AML-193 (cell line): ENCODE measurements around the gene MTA3.

Experiments
- DNase-seq, 2 experiments: peaks; one replicate each; lab custom pipeline; 2025; lab: John Stamatoyannopoulos, UW

MTA3 gene

DNA sequence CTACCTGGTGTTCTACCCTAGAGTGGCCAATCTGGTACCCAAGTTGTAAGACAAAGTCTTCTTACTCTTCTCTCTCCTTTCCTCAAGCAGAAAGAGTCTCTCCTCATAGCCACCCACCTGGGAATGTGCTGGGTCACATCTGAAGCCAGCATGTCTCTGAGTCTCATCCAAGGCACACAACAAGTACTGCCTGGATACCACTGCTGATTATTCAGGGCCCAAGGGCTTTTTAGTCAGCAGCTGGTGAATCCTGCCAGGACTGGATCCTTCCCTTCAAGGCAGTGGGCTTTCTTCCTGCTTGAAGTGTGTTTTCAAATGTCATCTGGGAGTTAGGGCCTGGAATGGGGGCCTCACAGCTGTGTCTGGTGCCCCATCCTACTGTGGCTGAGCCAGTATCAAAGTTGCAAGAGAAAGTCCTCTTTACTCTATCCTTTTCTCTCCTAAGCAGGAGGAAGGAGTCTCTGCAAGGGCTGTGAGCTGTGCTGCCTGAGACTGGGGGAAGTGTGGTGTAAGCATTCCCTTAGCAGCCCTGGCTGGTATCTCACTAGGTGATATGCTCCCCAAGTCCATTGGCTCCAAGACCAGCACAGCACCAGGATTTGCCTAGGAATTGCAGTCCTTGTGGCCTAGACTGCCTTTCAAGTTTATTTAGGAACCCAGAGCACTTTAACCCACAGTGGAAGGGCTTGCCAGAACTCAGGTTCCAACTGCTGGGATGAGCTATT lies 168.3 kb downstream of the MTA3 start:
- DNase-seq = no peak

DNA sequence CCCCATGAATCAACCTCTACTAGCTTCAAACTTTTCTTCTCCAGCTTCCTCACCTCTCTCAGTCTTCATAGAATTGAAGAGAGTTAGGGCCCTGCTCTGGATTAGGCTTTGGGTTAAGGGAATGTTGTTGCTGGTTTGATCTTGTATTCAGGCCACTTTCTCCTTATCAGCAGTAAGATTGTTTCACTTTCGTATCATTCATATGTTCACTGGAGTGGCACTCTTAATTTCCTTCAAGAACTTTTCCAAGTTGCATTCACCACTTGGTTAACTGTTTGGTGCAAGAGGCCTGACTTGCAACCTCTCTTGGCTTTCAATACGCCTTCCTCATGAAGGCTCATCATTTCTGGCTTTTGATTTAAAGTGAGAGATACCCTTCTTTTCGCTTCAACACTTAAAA lies 172.7 kb downstream of the MTA3 start:
- DNase-seq = no peak

DNA sequence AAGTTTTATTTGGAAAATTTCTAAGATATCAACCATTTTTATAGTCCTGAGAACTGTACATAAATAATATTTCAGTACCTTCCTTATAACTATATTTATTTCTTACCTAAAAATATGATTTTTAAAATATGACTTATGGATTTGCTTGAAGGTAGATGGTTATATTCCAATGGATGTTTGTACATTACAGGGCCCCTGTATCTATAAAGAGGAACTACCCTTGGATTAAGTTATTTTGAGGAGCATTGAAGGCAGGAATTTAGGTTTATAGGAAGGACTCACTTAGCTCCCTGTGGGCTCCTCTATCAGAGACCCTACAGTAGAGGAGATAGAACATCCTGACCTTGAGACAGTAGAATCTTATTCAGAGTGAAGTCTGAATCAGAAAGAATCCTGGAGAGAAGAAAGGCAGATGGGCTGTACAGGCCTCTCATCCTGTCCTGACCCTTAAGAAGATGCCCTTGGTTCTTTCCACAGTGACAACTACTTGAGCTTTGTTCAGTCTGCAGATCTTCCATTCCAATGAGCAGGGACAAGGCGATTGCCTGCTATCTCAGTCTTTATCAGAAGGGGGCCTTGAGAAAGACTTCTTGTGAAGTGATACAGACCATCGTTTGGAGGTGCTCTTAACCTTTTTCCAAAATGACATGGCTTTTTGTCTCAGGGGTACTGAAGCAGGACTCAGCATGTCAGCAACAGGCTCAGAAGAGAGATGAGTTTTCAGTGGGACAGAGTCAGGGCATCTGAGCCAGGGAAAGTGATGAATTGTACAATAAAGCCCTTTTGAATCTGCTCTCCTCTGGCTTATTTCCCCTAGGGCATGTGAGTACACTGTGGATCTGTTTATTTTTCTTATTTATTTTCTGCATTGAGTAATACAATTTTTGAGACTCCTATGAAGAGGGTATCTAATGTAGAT lies 174.6 kb downstream of the MTA3 start:
- DNase-seq = no peak

DNA sequence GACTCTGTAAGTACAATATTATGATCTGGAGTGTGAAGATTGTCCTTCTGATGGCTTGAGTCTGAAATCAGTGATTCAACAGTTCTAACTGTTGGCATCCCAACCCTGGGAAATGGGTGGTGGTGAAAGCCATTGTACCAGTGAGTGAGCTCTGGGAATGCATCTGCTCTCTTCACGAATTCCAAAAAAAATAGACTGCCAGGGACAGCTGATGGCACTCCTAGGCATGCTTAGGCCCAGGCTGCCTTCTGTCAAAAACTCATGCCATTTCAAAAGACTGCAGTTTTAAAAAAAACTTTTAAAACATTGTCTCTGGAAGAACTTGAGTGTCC lies 175.2 kb downstream of the MTA3 start:
- no peak for DNase-seq

DNA sequence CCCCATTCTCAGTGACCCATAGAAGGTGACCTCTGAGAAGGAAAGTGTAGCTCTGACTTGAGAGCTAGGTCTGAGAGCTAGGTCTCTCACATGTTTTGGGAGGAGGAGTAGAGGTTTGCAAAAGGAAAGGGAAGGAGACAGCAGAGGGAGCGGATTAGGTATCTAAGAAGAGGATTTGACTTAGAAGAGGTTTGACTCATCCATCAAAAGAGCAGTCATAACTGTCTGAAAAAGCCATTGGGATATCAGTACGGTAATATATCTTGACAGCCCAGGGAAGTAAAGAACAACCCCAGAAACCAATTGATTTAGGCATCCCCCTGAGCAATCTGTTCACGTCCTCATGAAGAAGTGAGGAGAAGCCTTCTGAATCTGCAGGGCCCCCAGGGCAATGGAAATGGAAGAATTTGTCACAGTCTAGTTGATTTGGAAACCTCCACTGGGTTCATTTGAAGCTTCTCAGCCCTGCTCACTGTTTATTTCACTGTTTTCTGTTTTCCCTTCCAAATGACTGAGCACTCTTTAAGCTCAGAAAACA lies 176.2 kb downstream of the MTA3 start:
- no peak for DNase-seq

DNA sequence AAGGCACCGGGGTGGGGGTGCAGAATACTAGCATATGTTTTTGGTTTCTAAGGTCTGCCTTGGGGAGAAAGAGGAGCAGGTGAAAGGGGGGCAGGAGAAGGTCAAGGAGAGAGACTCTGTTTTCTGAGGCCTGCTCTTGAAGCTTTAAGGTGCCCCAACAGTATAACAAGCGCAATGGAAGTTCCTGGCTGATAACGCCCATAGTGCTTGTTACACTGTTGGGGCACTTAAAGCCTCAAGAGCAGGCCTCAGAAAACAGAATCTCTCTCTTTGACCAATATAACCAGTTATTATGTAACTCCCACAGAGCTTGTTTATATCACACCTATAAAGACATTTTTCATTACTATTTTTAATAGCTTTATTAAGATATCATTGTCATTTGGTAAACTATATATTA lies 179.0 kb downstream of the MTA3 start:
- no peak for DNase-seq

DNA sequence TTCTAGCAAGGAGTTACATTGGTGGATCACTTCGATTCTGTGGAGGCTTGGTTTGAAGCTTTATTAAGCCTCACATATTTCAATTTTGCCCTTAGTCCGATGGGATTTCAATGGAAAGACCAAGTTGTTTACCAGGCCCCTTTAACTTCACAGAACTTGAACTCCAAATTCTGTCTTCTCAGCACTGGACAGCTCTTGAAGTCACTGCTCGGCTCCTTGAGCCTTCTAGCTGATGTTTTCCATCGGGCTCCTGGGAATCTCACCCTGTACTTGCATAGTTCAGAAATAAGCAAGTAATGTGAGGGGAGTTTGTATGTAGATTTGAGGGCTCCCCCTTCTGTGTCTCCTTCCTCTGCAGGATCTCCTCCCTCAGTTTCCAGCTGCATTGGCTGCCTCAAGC lies 180.4 kb downstream of the MTA3 start:
- no peak for DNase-seq

DNA sequence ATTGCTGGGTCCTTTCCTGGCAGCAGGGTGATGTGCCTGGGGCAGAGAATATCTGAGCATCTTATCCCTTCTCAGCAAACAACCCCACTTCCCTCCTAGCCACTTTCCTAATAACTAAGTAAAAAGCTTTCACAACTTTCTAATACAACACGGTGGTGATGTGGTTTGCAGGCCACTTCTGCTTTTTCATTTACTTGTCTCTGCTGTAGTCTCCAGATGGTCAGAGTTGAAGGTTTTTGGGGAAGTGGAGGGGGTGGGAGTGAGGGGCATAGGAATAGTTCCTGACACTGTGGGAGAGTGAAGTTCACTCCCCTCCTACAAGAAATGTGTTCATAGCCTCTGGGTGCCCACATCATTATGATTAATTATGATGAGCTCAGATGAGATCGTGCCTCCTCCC lies 183.9 kb downstream of the MTA3 start:
- DNase-seq = peak; percentile 98

DNA sequence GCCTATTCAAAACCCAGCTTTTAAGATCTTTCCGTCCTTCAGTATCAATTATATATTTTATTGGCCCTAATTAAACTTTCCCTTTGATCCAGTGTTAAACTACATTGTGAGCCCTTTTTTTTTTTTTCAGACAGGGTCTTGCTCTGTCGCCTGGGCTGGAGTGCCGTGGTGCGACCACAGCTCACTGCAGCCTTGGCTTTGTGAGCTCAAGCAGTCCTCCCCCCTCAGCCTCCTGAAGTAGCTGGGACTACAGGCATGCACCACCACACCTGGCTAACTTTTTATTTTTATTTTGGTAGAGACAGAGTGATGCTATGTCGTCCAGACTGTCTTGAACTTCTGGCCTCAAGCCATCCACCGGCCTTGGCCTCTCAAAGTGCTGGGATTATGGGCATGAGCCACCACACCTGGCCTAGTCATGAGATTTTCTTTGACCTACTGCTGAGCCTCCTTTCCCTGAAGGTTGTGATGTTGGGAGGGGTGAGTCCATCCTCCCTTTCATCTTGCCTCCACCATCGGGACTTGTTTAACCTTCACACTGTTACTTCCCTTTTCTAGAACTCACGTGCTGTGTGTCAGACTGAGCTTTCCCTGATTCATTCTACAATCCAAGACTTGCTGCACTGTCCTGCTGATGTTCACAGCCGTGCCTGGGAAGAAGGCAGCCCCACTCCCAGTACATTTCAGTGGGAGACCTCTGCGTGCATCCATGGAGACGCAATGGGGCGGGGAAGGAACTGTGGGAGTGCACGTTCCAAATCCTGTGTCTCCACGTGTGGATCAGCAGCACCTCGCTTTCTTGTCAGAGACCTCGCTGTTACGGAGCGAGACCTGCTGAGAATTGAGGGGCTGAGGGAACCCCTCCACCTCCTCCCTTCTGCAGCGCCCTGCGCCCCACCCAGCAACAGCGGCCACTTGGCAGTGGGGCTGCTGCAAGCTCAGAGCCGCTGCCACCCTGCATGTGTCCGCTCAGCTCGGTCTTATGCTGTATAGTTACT lies 184.7 kb downstream of the MTA3 start:
- DNase-seq = peak; percentile 51 to 62

DNA sequence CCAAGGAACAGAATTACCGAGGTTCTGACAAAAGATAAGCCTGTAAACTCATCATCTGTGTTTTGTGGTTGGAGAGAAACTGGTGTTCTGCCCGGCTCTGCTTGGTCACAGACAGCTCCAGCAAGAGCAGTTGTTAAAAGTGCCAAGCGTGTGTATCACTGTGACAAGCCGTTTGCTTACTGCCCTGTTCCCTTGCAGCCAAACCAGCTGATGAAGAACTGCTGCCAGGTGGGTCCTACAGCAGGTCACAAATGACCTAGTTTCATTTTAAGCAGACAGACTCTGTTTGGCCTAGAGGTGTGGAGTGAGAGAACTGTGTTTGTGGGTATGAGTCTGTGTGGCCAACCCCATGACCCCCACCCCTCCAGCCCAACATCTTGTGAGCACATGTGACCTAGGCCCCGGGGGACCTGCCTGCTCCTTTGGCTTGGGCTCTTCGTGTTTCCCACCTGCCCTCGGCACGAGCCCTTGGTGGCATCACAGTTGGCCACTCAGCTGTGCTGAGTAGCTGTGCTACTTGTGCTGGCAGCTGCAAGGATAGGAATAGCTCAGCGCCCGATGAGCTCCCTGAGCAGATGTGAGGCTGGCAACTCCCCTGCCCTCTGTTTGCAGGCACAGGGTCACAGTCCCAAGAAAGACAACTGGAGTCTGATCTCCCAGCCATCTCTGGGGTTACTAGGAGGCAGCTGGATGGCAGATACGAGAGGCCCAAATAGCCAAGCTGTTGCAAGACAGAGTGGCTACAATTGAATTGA lies 185.8 kb downstream of the MTA3 start:
- no peak for DNase-seq

DNA sequence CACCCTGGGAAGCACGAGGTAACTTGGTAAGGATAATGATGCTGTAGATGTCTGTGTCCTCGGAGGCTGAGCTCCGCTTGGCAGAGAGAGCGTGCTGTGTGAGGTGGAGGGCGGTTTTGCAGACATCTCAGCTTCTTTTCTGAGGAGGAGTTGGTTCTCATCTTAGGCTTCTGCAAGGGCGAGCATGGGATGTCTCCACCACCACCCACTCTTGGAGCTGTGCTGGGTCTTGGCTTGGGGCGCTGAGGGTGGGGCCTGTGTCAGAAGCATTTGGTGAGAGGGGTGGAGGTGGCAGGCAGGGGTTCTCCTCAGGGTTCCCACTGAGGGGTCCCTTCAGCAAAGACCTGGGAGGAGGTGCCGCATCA lies 186.3 kb downstream of the MTA3 start:
- DNase-seq = no peak

DNA sequence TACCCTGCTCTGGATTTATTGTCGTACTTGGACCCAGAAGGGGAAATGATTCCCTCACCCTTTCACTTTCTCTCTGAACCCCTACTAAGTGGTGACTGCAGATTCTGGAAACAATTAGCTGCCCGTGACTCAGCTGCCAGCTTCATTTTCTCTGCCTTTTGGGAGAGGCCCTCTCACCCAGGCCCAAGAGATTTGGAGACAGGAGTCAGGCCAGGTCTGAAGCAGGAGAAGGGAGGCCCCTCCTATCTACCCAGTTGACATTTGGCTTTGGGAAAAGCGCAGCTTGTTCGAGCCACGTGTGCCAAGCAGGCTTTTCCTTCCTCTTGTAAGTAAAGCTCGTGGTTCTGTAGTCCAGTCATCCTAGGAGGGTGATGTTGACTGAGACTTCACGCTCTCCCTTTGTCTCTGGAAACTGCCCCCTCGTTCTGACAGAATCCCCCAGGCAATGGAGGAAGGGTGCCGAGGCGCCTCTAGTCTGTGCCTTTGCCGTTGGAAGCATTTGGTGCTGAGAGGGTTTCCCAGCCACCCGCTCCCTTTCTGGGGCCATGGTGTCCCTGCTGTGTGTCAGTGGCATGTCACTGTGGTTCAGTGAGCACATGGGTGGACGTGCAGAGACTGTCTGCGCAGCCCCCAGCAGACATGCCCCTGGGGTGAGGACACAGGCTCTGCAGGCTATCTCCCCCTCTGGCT lies 186.9 kb downstream of the MTA3 start:
- DNase-seq = no peak

DNA sequence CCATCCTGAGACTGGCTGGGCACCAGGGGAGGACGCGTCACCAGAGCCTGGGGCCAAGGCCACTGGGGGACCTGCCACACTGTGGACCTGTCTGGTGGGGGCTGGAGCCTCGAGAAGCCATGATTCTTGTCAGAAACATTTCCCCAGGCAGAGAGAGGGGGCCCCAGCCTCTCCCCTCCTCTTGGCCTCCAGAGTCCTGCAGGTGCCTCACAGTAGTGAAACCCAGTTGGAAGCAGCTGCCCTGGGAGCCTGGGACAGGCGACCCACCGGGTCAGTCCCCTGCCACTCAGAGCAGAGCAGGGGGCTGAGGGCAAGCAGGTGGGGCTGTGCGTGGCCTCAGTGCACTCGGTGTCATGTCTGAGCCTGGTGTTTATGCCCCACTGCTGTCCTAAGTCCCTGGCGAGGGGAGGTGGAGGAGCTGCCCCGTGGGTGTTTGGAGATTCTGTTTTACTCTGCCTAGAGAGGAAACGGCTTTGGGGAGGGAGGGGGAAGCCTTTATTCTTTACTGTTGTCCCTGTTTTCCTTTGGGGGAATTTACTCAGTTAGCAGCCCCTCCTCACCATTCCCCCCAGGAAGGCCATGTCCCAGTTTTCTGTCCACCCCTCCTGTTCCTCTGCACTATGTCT lies 187.8 kb downstream of the MTA3 start:
- DNase-seq = no peak

DNA sequence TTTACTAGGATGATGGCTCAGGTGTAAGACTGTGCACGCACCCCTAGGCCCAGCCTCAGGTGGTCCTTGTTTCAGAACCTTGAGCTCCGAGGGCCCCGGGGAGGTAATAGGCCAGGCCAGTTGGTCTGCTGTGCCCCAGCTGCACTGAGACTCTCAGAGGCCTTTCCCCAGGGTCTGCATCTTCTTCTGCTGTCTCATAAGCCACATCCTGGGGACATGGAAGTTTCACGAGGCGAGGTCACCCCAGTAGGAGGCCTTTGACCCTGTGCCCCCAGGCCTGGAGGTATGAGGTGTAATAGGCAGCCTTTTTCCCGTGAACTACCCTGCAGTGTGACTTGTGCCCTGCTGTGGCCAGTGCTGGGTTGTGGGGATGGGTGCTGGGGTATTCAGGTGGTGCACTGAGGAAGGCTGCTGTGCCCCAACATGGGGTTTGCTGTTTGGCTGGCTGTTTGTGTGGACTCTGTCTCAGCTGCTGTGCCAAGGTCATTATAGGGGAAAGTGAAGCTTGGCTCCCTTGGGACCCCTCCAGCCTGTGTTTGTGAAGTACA lies 188.6 kb downstream of the MTA3 start:
- DNase-seq = no peak

DNA sequence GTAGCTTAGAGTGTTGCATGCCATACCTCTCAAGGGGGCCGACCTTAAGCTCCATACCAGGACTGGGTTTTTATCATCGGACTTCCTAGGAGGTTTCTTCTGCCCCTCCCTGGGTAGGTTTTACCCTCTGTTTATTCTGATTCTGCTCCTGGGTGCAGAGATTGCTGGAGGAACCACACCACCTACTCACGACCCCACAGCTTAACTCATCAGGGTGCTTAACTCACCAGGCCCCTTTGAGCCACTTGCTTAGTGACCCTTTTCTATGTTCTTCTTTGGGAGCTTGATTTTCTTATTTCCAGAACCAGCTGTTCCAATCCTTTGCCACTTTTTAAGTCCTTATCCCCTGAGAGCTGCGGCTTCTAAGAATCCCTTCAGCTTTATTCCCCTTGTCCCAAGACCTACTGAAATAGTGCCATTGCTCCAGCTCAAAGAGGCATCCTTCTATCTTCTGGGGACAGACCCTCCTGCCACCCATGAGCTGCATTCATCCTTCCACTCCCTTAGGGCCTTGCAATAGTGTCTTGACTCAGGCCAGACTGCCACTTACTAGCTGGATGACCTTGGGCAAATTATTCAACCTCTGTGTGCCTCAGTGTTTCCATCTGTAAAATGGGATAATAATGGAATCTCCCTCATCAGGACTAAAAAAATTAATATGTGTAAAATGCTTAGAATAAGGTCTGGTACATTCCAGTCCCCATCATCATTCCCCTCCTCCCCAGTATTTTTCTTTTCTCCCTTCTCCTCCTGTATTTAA lies 189.7 kb downstream of the MTA3 start:
- DNase-seq = no peak

DNA sequence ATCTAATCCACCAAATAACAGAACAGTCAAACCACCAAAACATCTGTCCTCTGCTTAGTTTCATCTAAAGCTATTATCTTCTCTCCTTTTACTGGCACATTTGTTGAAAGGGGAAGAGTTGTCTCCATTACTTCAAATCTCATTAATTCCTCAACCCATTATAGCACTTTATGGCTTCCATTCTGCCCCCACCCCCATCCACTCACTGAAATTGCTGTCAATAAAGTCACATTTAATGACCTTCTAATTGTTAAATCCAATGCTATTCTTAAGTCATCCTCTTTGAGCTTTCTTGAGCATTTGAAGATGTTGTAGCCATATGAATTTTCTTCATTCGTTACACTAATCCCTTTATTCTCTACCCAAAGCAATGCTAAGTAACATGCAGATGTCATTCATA lies 190.3 kb downstream of the MTA3 start:
- DNase-seq = no peak

DNA sequence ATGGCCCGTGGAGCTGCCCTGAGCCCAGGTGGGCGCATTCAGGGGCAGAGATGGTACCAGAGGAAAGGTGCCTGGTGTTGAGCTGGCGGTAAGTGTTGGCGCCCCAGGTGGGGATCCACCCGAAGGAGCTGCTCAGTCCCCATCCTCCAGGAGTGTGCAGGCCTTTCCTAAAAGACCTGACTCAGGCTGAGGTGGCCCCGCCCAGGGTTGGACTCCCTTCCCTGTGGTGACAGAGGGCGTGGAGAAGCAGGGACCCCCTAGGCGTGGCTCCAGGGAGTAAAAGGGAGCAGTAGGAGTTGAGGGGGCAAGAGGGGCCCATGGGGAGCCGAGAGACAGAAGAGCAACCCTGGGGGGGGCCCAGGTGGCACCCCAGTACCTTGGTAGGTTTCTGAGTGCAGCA lies 193.1 kb downstream of the MTA3 start:
- DNase-seq = no peak

DNA sequence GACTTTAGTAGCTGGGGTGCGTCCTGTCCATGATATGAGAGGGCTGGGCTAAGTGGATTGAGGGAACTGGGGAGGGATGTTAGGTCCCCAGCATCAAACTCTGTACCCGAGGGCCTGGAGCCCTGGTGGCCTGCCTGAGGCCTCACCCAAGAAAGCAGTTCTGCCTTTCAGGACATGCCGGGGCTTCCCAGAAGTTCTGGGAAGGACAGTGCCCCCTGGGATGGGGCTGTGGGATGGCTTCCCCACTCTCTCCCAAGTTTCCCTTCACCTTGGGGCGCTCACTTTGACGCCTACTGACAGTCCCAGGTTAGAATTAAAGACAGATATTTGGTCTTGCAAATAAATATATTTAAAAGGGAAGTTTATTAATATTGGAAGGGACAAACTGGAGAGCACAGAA lies 193.7 kb downstream of the MTA3 start:
- DNase-seq = no peak
